HG03565 (cell line): ENCODE results near the gene AFDN.

Experiments used
- ATAC-seq: cut with Tn5 transposase; IDR thresholded peaks from one replicate; pipeline ENCODE4 v1.9.1; 2021; ENCODE audit warnings: mild to moderate bottlenecking, moderate library complexity; ENCODE audit not compliant: unreplicated experiment

The AFDN gene

DNA sequence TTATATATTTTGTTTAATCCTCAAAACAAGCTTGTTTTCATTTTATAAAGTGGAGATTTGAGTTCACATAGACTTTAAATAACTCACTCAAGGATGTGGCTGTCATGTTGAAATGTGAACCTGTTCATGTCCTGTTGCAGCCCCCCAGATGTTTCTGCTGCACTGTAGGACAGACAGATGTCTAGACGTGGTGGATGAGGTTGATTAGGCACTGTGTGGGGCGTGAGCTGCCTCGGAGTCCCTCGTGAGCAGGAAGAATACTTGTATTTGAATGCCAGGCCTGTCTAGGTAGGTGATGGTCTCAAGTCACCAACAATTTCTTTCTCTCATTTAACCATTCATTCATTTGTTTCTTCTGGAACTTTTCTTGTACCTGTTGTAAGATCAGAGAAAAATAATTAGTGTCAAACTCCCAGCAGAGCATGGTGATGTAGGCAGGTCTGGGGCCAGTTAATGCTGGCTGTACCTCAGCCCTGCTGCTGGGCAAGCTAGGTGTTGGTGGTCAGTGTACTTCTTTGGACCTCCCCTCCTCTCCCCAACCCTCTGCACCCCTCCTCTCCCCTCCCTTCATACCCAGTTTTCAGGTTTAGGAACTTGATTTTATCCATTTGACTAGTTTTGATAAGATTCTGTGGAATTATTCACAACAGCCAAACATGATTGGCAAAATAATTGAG, 34.0 kb downstream of the AFDN start:
- ATAC-seq, result no peak

- no peak for ATAC-seq
Observed at GRCh38 chr6:167861424-167861823, 34.7 kb downstream of the AFDN start.

GRCh38 chr6:167863897-167864296, 37.2 kb downstream of the AFDN start:
- no peak for ATAC-seq

GRCh38 chr6:167866642-167867041, 39.9 kb downstream of the AFDN start:
- no peak for ATAC-seq

- ATAC-seq, result no peak
Observed at GRCh38 chr6:167870321-167870720, 43.6 kb downstream of the AFDN start.

GRCh38 chr6:167872538-167873210, 46.0 kb downstream of the AFDN start:
- ATAC-seq, result no peak

- ATAC-seq, result no peak
Observed at GRCh38 chr6:167877994-167878779, 51.5 kb downstream of the AFDN start.

- ATAC-seq, result no peak
Observed at GRCh38 chr6:167879612-167880011, 52.9 kb downstream of the AFDN start.

DNA sequence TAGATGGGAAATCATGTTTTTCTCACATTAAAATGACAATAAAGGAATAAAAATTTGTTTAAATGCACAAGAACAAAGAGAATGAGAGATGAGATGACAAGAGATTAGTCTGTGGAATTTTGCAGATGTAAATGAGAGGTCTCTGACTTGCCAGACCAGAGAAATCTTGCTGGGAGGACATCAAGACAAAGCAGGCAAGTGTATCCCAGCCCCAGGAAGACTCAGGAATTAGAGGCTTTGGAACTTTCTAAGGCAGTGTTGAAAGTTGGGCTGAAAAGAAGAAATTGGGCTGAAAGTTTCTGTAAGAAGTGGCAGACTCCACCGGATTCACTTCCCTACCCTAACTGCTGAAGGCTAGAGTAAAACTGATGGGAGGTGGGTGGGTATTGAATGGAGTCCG, 54.6 kb downstream of the AFDN start:
- no peak for ATAC-seq

DNA sequence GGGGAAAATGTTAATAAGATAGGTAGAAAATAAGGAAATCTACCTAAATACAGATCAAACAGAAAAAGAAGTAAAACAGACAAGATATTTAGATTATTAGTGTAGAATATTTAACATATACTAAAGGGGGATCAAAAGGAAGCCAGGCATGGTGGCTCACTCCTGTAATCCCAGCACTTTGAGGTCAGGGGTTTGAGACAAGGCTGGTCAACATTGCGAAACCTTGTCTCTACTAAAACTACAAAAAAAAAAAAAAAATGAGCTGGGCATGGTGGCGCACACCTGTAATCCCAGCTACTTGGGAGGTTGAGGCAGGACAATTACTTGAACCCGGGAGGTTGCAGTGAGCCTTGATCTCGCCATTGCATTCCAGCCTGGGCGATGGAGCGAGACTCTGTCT, 55.5 kb downstream of the AFDN start:
- ATAC-seq, result no peak

GRCh38 chr6:167888098-167888497, 61.4 kb downstream of the AFDN start:
- no peak for ATAC-seq

DNA sequence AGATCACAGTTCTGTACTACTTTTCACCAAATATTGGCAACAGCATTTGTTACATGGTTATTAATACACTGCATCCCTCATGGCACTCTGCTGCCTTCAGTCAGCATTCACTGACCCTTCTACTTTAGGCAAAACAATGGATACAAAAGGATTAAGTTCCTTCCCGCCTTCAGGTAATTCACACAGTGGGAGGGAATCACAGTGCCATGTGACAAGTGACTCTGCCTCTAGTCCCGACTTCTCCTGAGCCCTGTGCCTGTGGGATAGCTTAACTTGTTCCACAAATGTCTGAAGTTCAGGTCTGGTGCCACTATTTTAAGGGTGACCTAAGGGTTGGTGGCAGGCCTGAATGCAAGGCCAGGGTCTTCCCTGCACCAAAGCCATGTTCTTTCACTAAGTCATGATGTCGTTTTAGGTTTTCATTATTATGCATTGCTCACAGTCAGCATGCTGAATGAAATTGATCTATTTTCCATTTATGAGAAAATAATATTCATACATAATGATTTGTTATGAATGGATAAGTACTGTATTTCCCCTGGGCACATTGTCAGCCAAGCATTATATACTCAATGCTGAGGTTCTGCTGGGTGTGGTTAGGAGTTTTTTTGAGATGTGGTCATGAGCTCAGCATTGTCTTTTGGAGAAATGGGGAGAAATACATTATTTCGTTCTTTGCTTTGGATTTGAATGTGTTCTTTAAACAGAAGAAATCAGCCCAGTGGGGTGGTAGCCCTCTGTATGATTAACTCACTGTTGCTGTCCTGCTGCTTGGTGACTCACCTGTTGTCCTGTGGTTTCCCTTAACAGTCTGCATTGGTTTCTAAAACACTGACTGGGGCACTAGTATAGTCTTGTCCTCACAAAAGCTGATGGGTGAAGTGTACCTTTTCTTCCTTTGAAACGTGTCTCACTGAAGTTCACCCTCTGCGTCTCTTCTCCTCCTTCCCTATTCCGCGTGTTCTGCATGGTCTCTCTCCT, 66.4 kb downstream of the AFDN start:
- peak; percentile 74 for ATAC-seq

DNA sequence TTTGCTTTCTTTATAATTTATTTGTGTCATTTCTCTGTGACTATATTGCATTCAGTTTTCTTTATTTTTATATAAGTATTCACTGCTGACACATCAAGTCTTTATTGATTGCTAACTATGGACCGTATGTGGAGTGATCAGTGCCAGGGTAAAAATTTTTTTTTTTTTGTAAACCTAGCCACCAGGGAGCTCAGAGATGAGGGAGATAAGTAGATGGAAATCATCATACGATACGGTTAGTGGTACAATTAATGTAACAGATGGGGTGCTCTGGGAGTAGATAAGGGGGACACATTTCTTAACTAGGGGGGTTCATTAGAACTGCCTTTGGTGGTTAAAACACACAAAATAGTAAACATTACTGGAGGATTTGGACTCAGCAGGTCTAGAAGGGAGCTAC, 68.3 kb downstream of the AFDN start:
- no peak for ATAC-seq

GRCh38 chr6:167896648-167897047, 69.9 kb downstream of the AFDN start:
- no peak for ATAC-seq

GRCh38 chr6:167898673-167899311, 72.1 kb downstream of the AFDN start:
- ATAC-seq, result peak; percentile 53

DNA sequence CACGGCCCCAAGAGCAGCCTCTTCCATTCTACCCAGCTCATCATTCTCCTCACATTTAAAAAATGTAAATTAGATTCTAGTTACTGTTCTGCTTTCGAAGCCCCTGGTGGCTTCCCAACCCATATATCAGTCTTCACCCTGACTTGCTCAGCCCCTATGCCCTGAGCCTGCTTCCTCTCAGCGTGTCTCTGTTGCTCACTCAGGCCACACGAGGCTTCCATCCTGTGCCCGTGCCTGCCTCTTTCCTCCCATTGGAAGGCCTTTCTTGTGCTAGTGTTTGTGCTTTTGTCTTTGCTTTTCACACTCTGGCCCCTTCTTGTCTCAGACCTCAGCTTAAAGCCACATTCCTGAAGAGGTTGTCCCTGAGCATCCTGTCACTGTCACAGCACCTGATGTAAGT, 78.1 kb downstream of the AFDN start:
- no peak for ATAC-seq

- ATAC-seq, result no peak
Observed at GRCh38 chr6:167906899-167907298, 80.2 kb downstream of the AFDN start.

DNA sequence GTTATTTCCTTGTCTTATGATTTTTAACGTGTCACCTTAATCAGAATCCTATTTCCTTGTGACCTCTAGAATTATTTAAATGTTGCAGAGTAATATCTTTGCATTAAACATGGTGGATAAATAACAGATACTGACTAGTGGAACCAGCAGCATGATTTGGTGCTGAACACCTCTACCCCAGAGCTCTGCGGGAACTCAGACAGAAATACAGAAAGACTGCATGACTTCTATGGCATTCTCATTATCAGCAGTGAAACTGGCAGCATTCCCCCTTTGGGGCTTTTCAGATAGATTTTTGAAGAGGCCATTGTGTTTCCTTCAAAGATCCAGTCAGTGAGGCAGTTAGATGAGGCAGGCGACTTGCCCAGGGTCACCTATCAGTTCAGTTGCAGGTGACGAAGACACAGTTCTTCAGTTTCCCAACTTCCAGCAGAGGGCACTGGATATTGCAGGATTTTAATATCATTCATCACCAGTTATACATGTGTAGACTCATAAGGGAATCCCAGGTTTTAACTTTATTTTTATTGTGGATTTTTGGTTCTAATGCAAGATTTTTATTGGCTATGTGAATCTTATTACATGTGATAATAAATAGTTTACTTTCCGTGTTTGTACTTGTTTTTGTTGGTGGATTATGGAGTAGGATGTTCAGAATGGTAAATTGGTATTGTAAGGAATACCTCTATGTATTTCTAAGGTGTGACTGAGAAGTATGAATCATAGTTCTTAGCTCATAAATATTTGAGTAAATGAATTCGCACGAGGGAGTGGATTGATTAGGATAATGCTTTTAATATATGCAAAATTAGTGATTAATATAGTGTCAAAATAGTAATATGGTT, 81.3 kb downstream of the AFDN start:
- ATAC-seq, result no peak

- no peak for ATAC-seq
Observed at GRCh38 chr6:167910007-167910406, 83.3 kb downstream of the AFDN start.
